Upper lobe of left lung (tissue), 4 donors: Measurements from ENCODE around the gene C4orf33.

Experiments
- EP300 ChIP-seq, 4 donors: sonication (generic); formaldehyde crosslinking; IDR thresholded peaks; one replicate each; pipeline ENCODE4 v1.5.1; 2017; ENCODE audit warnings: antibody characterized with exemption in 4 of 4, control low read depth in 2 of 4
- TF ChIP-seq, protein P1 (sequence below), 6 experiments: fragments of 450-650 bp in 4 of 6; fragments of 200-600 bp in 2 of 6; sonication (generic) in 2 of 6; IDR thresholded peaks; one replicate each; pipeline ENCODE4 v1.5.1; 2016 to 2019; ENCODE audit warnings: antibody characterized with exemption in 6 of 6

DNA sequence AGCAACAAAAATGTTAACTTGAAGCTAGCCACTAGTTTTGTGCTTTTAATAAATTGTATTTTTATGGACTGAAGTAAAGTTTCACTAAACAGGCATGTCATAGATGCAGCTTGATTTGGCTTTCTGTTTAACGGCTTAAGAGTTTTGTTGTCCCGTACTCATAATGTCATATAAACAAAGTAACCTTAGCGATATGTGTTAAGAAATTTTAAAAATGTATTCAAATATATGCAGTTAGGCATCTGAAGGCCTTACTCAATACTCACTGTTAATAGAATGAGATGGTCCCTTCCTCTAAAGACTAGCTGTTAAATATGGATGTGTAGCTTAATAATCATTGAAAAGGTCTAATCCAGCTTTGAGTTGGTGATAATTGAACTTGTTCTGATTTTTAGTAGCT, 1.6 kb upstream of the C4orf33 start:
- TF ChIP-seq, protein P1, sequence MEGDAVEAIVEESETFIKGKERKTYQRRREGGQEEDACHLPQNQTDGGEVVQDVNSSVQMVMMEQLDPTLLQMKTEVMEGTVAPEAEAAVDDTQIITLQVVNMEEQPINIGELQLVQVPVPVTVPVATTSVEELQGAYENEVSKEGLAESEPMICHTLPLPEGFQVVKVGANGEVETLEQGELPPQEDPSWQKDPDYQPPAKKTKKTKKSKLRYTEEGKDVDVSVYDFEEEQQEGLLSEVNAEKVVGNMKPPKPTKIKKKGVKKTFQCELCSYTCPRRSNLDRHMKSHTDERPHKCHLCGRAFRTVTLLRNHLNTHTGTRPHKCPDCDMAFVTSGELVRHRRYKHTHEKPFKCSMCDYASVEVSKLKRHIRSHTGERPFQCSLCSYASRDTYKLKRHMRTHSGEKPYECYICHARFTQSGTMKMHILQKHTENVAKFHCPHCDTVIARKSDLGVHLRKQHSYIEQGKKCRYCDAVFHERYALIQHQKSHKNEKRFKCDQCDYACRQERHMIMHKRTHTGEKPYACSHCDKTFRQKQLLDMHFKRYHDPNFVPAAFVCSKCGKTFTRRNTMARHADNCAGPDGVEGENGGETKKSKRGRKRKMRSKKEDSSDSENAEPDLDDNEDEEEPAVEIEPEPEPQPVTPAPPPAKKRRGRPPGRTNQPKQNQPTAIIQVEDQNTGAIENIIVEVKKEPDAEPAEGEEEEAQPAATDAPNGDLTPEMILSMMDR (IDR thresholded peaks at IDR 0.05): no peak
- TF ChIP-seq EP300 (IDR thresholded peaks at IDR 0.05): no peak
